CD14-positive monocyte (primary cell): ENCODE results near the gene KRTAP2-3. TPM values are rescaled to one million over a fixed set of nuclear protein-coding genes. Genes with fewer than 3 reads are reported as not detected.
A peak's percentile ranks its signal among the peaks of the same experiment; 100 is the strongest.
"Not testable (repeated sequence)": the region's sequence is repeated elsewhere in the genome, so short reads cannot be mapped to it uniquely, and the experiment has no call there.

ENCODE experiments used
- DNase-seq, 3 donors: peaks; one replicate each; pipeline ENCODE4 v3.0.0-alpha.2; 2011 to 2022
- H2AFZ ChIP-seq: 2 replicates; pipeline ENCODE4 v1.6.0; 2012; ENCODE audit warnings: mild to moderate bottlenecking, low read depth, low read length, inconsistent platforms; ENCODE audit not compliant: insufficient read depth, poor library complexity, severe bottlenecking
- H3K27ac ChIP-seq, 2 donors: 1 replicate in 1 of 2; 2 replicates in 1 of 2; pipeline ENCODE4 v1.5.1; 2012 to 2013; ENCODE audit warnings: low read length in 2 of 2, control low read depth in 1 of 2, inconsistent platforms in 1 of 2, low read depth in 1 of 2, mild to moderate bottlenecking in 1 of 2
- H3K27me3 ChIP-seq, 2 donors: one replicate each; pipeline versions ENCODE4 v1.6.0 to v1.6.1; 2011 to 2013; ENCODE audit warnings: low read length in 2 of 2; ENCODE audit not compliant: control insufficient read depth in 2 of 2, insufficient read depth in 2 of 2
- H3K36me3 ChIP-seq, 2 donors: replicated peaks in 1 of 2; 1 replicate in 1 of 2; 2 replicates in 1 of 2; pipeline versions ENCODE4 v1.5.1 to v1.6.1; 2012 to 2013; ENCODE audit warnings: low read length in 2 of 2, control low read depth in 1 of 2, inconsistent platforms in 1 of 2, mild to moderate bottlenecking in 1 of 2; ENCODE audit not compliant: insufficient read depth in 2 of 2, control insufficient read depth in 1 of 2
- H3K4me1 ChIP-seq, 2 donors: 1 replicate in 1 of 2; 2 replicates in 1 of 2; pipeline versions ENCODE4 v1.5.1 to v1.6.1; 2012 to 2013; ENCODE audit warnings: low read length in 2 of 2, control low read depth in 1 of 2, inconsistent platforms in 1 of 2, mild to moderate bottlenecking in 1 of 2, moderate library complexity in 1 of 2; ENCODE audit not compliant: insufficient read depth in 2 of 2, control insufficient read depth in 1 of 2
- H3K4me2 ChIP-seq: replicated peaks from 2 replicates; pipeline ENCODE3; 2012; ENCODE audit warnings: low read length, moderate library complexity, mild to moderate bottlenecking; ENCODE audit not compliant: poor library complexity, severe bottlenecking; ENCODE audit errors: extremely low read depth
- H3K4me3 ChIP-seq, 3 experiments: fragments of 200-600 bp in 1 of 3; sonication (generic) in 1 of 3; replicated peaks in 1 of 3; 1 replicate in 2 of 3; 2 replicates in 1 of 3; pipeline ENCODE4 v1.5.1; 2011 to 2013; ENCODE audit warnings: low read length in 3 of 3, mild to moderate bottlenecking in 3 of 3, control low read depth in 2 of 3, low read depth in 2 of 3, inconsistent platforms in 1 of 3, moderate library complexity in 1 of 3
- H3K79me2 ChIP-seq: 2 replicates; pipeline ENCODE4 v1.6.0; 2012; ENCODE audit warnings: mild to moderate bottlenecking, control low read depth, inconsistent platforms, low read length, moderate library complexity; ENCODE audit not compliant: insufficient read depth
- H3K9ac ChIP-seq: 2 replicates; pipeline ENCODE4 v1.6.0; 2017; ENCODE audit warnings: low read length, mild to moderate bottlenecking; ENCODE audit not compliant: insufficient read depth, poor library complexity, severe bottlenecking
- H3K9me3 ChIP-seq, 2 donors: replicated peaks in 1 of 2; 1 replicate in 1 of 2; 2 replicates in 1 of 2; pipeline versions ENCODE4 v1.5.1 to v1.6.1; 2012 to 2013; ENCODE audit warnings: low read length in 2 of 2, control low read depth in 1 of 2; ENCODE audit not compliant: control insufficient read depth in 1 of 2, insufficient read depth in 1 of 2
- H4K20me1 ChIP-seq: 2 replicates; pipeline ENCODE4 v1.6.0; 2012; ENCODE audit warnings: mild to moderate bottlenecking, low read length, control low read depth, moderate library complexity; ENCODE audit not compliant: insufficient read depth
- H3K27ac Mint-ChIP-seq, 7 donors: one replicate each; pipeline ENCODE4 v1.8.0; 2020; ENCODE audit warnings: mild to moderate bottlenecking in 7 of 7, mixed read lengths in 7 of 7, moderate library complexity in 6 of 7, inconsistent platforms in 2 of 7
- H3K27me3 Mint-ChIP-seq, 3 donors: one replicate each; pipeline ENCODE4 v1.8.0; 2021 to 2022; ENCODE audit warnings: low read depth in 3 of 3, mild to moderate bottlenecking in 3 of 3, mixed read lengths in 3 of 3, moderate library complexity in 3 of 3, inconsistent platforms in 1 of 3
- H3K36me3 Mint-ChIP-seq, 2 donors: one replicate each; pipeline ENCODE4 v1.8.0; 2020; ENCODE audit warnings: mixed read lengths in 2 of 2, inconsistent platforms in 1 of 2, mild to moderate bottlenecking in 1 of 2
- H3K4me1 Mint-ChIP-seq: one replicate; pipeline ENCODE4 v1.8.0; 2020; ENCODE audit warnings: mild to moderate bottlenecking, mixed read lengths
- H3K4me3 Mint-ChIP-seq, 2 donors: one replicate each; pipeline ENCODE4 v1.8.0; 2020; ENCODE audit warnings: mild to moderate bottlenecking in 2 of 2, mixed read lengths in 2 of 2, moderate library complexity in 1 of 2
- H3K9me3 Mint-ChIP-seq, 7 donors: one replicate each; pipeline ENCODE4 v1.8.0; 2020 to 2022; ENCODE audit warnings: mixed read lengths in 7 of 7, mild to moderate bottlenecking in 6 of 7, moderate library complexity in 6 of 7, inconsistent platforms in 2 of 7
- CTCF ChIP-seq: fragments of 200-600 bp; IDR thresholded peaks from one replicate; pipeline ENCODE4 v1.8.0; 2022; ENCODE audit warnings: antibody characterized with exemption, mild to moderate bottlenecking
- WGBS: methylation state at CpG from one replicate; pipeline ENCODE4 v1.1.5; 2013; ENCODE audit warnings: missing lambda C conversion rate; ENCODE audit not compliant: insufficient coverage; 5-methylcytosine and 5-hydroxymethylcytosine counted together
- intact Hi-C, 2 donors: fragments of 100-400 bp; cut with micrococcal nuclease; formaldehyde crosslinking; loops; one replicate each; pipeline versions ENCODE4 v1.15.0 to v1.15.1; 2023
- polyA plus RNA-seq, 3 donors: library from polyadenylated mRNA; depleted of rRNA in 1 of 3; unstranded in 2 of 3; stranded (reverse) in 1 of 3; fragments of 300-500 nt in 2 of 3; fragments of >200 nt in 1 of 3; fragmentation: Illumina TruSeq in 2 of 3; gene quantifications; 1 replicate in 2 of 3; 2 replicates in 1 of 3; pipeline ENCODE4 v1.2.3, GENCODE V29; 2012 to 2021

The KRTAP2-3 gene
- polyA plus RNA-seq, 3 donors, result not detected

GRCh38 chr17:41048441-41048840 is 11.5 kb downstream of the KRTAP2-3 start:
- Histone ChIP-seq H3K36me3 (no peaks in the 10 kb centered on the region), H3K9ac (no peak overlapping the region), H3K79me2 (no peaks in the 10 kb centered on the region), H4K20me1 (no peaks in the 10 kb centered on the region), H3K27ac (no peak overlapping the region), H2AFZ (no peak overlapping the region), H3K4me3 (no peak overlapping the region), H3K27me3 (peaks cover 6 to 10% of the 10 kb centered on the region in 2 donors), H3K9me3 (no peaks in the 10 kb centered on the region), H3K4me1 (no peaks in the 10 kb centered on the region), H3K4me2 (no peak overlapping the region)
- Mint-ChIP-seq H3K27ac (no peak overlapping the region), H3K4me1 (no peaks in the 10 kb centered on the region), H3K9me3 (peaks cover 0 to 7% (median under 1%) of the 10 kb centered on the region in 7 donors), H3K4me3 (peak overlapping the region in 1 of 2 donors; percentile 7), H3K36me3 (no peaks in the 10 kb centered on the region), H3K27me3 (peaks cover 14 to 36% (median 22%) of the 10 kb centered on the region in 3 donors)
- no peak for TF ChIP-seq CTCF
- DNase-seq, result no peak
- intact Hi-C loops, result no loop called here
- 80% methylated on average over 1 of the region's 7 CpGs for WGBS

GRCh38 chr17:41046735-41047465 is 13.0 kb downstream of the KRTAP2-3 start, which contains the start of gene KRTAP2-1:
Gene KRTAP2-1, minus strand, starts transcription at chr17:41047316. Its CDS starts 49 bp downstream, at chr17:41047267.
- DNase-seq, H3K4me1 Mint-ChIP-seq, H3K4me2 ChIP-seq, H2AFZ ChIP-seq, H3K36me3 ChIP-seq, H3K4me3 ChIP-seq, H3K79me2 ChIP-seq, H4K20me1 ChIP-seq, H3K27ac ChIP-seq, H3K4me1 ChIP-seq, H3K9ac ChIP-seq, H3K9me3 Mint-ChIP-seq, H3K9me3 ChIP-seq, H3K36me3 Mint-ChIP-seq, intact Hi-C loops: not testable (repeated sequence)
- 76% methylated on average over 5 of the region's 33 CpGs for WGBS
- H3K27me3 ChIP-seq, result peaks cover 6 to 10% of the 10 kb centered on the region in 2 donors
- peak within 1 kb of the TSS in 1 of 2 donors; percentile 26 for H3K4me3 Mint-ChIP-seq
- H3K27ac Mint-ChIP-seq, result peak within 1 kb of the TSS in 1 of 7 donors; percentile 60
- peaks cover 14 to 36% (median 22%) of the 10 kb centered on the region in 3 donors for H3K27me3 Mint-ChIP-seq
